A549 treated with Hydrocortisone at 1 μM for 4 hours (cell line): ENCODE data around the gene GAPDHS. TPM values are rescaled to one million over a fixed set of nuclear protein-coding genes. Genes with fewer than 3 reads are reported as not detected.

Source experiments
- total RNA-seq: library from RNA; stranded (reverse); fragments of 200-300 nt; extraction: Qiagen RNA extraction; gene quantifications from 5 replicates; pipeline ENCODE4 v1.2.3, GENCODE V29; 2022

The GAPDHS gene
- 0.09 TPM in 1 of 5 replicates, not detected in the others for total RNA-seq

DNA sequence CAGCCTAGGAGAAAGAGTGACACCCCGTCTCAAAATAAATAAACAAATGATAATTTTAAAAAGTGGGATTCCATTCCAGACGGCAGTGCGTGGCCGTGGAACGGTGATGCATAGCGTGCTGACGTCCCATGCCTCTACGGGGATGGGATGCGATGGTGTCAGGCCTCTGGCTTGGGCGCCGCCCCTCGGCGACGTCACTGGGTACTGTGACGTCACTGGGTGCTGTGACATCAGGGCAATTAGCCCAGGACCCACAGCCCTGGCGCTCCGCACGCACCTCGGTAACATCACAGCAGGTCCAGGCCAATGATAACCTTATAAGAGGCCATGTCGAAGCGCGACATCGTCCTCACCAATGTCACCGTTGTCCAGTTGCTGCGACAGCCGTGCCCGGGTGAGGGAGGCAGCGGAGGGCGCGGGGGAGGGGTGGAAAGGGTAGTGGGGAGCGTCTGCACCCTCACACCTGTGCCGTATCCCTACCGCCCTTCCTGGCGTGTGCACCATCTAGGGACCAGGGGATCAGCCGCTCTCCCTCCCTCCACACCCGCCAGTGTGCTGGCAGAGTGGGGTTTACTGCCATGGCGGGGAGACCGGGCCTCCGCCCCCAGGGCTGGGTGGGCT, at the start of gene GAPDHS:
GAPDHS (plus strand) TSS at position 256 of the 621 bp plus-strand sequence; CDS start at position 328, 72 bp downstream.

DNA sequence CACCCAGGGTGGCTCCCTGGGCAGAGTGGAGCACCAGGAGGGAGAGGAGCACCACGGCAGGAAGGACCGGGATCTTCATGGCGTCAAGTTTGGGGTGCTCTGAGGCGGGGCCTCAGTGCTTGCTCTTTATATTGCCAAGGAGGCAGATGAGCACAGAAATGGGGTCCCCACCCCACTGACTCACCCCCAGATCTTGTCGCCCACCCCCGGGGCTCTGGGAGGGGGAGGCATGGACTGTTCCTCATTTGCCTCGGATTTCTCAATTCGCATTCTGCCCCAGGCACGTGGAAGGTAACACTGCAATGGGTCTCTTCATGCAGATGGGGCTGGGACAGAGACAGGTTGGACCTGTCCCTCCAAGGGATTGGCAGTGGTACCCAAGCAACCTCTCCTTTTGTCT, 42.9 kb upstream of the GAPDHS start, which contains the start of gene KRTDAP:
KRTDAP (minus strand) TSS at position 101 of the 400 bp plus-strand sequence; CDS start at position 79, 22 bp downstream.

GRCh38 chr19:35513628-35514281, 19.5 kb upstream of the GAPDHS start, which contains the start of gene DMKN:
Gene DMKN (minus strand): TSS chr19:35513649. CDS start chr19:35513475, 174 bp downstream.

GRCh38 chr19:35528218-35529038, 4.8 kb upstream of the GAPDHS start, which contains the start of gene SBSN:
Gene SBSN (minus strand): TSS chr19:35528311. CDS start chr19:35528281, 30 bp downstream.

DNA sequence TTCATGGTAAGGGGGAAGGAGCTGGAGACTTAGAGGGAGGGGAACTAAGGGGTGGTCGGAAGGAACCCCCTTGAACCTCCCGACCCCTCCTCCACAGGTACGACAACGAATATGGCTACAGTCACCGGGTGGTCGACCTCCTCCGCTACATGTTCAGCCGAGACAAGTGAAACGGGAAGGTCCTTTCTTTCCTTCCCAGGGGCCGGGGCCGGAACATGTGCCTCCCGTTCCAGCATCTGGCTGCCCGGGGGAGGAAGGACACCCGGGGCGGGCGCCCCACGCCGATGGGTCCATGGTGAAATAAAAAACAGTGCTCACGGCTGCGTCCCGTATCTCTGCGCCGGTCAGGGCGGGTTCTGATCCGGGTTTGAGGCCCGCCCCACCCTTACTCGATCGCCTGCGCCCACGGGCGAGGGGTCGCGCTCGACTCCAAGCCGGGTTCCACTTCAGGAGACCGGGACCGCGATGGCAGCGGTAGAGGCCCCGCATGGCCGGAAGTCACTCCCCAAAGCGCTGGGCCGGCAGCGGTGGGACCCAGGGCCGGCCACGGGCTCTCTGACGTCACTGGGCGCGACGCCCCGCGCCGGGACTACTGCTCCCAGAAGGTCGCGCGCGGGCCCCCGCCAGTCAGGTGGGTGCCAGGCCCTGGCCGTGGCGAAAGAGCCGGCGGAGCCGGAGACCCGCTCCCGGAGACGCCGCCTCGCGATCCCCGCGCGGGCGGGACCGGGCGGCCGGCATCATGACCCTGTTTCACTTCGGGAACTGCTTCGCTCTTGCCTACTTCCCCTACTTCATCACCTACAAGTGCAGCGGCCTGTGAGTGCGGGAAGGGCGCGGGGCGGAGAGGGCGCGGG, 12.0 kb downstream of the GAPDHS start, which contains the start of gene TMEM147:
TMEM147 (plus strand) TSS at position 626 of the 854 bp plus-strand sequence; CDS start at position 740, 114 bp downstream.

GRCh38 chr19:35563207-35563829, 30.1 kb downstream of the GAPDHS start, which contains the start of gene ATP4A:
Gene ATP4A (minus strand): TSS chr19:35563658. CDS start chr19:35563629, 29 bp downstream.

GRCh38 chr19:35585848-35586247, 52.6 kb downstream of the GAPDHS start, which contains the start of gene PMIS2:
Gene PMIS2 (plus strand): TSS chr19:35586173. CDS start chr19:35586260, 87 bp downstream.

Other genes starting within 250 kb of the GAPDHS start
- not detected in 5 replicates for gene MAG, start 241.3 kb upstream of the GAPDHS start, total RNA-seq
- gene CD22, start 204.3 kb upstream of the GAPDHS start, total RNA-seq: 0.68 to 1.2 TPM (median 0.95 TPM) in 5 replicates
- 0.07 TPM in 2 of 5 replicates, not detected in the others for gene FFAR1, start 185.6 kb upstream of the GAPDHS start, total RNA-seq
- 0.09 TPM in 2 of 5 replicates, not detected in the others for gene FFAR3, start 175.0 kb upstream of the GAPDHS start, total RNA-seq
- not detected in 5 replicates for gene GPR42, start 162.4 kb upstream of the GAPDHS start, total RNA-seq
- not detected in 5 replicates for gene FFAR2, start 85.2 kb upstream of the GAPDHS start, total RNA-seq
- gene KRTDAP, start 43.0 kb upstream of the GAPDHS start, total RNA-seq: not detected in 5 replicates
- gene DMKN, start 19.8 kb upstream of the GAPDHS start, total RNA-seq: 33.8 to 45.0 TPM (median 35.0 TPM) in 5 replicates
- gene SBSN, start 5.1 kb upstream of the GAPDHS start, total RNA-seq: 2.2 to 4.6 TPM (median 3.5 TPM) in 5 replicates
- 323 to 433 TPM (median 412 TPM) in 5 replicates for gene TMEM147, start 12.2 kb downstream of the GAPDHS start, total RNA-seq
- gene ATP4A, start 30.2 kb downstream of the GAPDHS start, total RNA-seq: 0.07 to 0.09 TPM in 2 of 5 replicates, not detected in the others
- not detected in 5 replicates for gene PMIS2, start 52.7 kb downstream of the GAPDHS start, total RNA-seq
- 13.0 to 16.4 TPM (median 14.9 TPM) in 5 replicates for gene HAUS5, start 79.3 kb downstream of the GAPDHS start, total RNA-seq
- 147 to 203 TPM (median 195 TPM) in 5 replicates for gene RBM42, start 95.6 kb downstream of the GAPDHS start, total RNA-seq
- 1.5 to 3.3 TPM (median 2.9 TPM) in 5 replicates for gene ETV2, start 108.3 kb downstream of the GAPDHS start, total RNA-seq
- 1,261 to 1,482 TPM (median 1,322 TPM) in 5 replicates for gene COX6B1, start 114.9 kb downstream of the GAPDHS start, total RNA-seq
- gene UPK1A, start 133.1 kb downstream of the GAPDHS start, total RNA-seq: 0.52 to 1.5 TPM (median 1.0 TPM) in 5 replicates
- gene ZBTB32, start 171.1 kb downstream of the GAPDHS start, total RNA-seq: not detected in 5 replicates
- gene KMT2B, start 184.5 kb downstream of the GAPDHS start, total RNA-seq: 53.9 to 62.2 TPM (median 56.6 TPM) in 5 replicates
- 11.5 to 12.9 TPM (median 11.8 TPM) in 5 replicates for gene IGFLR1, start 209.0 kb downstream of the GAPDHS start, total RNA-seq
- gene U2AF1L4, start 212.0 kb downstream of the GAPDHS start, total RNA-seq: 21.9 to 27.5 TPM (median 24.7 TPM) in 5 replicates
- 250 to 344 TPM (median 287 TPM) in 5 replicates for gene PSENEN, start 212.2 kb downstream of the GAPDHS start, total RNA-seq
- gene LIN37, start 215.1 kb downstream of the GAPDHS start, total RNA-seq: 21.5 to 27.9 TPM (median 23.2 TPM) in 5 replicates
- 0.14 to 0.35 TPM (median 0.29 TPM) in 5 replicates for gene HSPB6, start 223.6 kb downstream of the GAPDHS start, total RNA-seq
- gene PROSER3, start 224.7 kb downstream of the GAPDHS start, total RNA-seq: 19.6 to 32.1 TPM (median 24.2 TPM) in 5 replicates
- gene ARHGAP33, start 242.1 kb downstream of the GAPDHS start, total RNA-seq: 4.7 to 9.3 TPM (median 7.4 TPM) in 5 replicates